Prostate gland (tissue), 2 donors: Measurements from ENCODE around the gene SH3PXD2B. TPM values are rescaled to one million over a fixed set of nuclear protein-coding genes. Genes with fewer than 3 reads are reported as not detected.
"Not testable (repeated sequence)": the region's sequence is repeated elsewhere in the genome, so short reads cannot be mapped to it uniquely, and the experiment has no call there.

ENCODE experiments used
- DNase-seq: peaks from one replicate; pipeline ENCODE4 v3.0.0-alpha.2; 2019; ENCODE audit warnings: low spot score
- H3K27ac ChIP-seq, 2 donors: fragments of 200-600 bp; sonication (generic); 2 replicates each; pipeline ENCODE4 v1.5.1; 2017 to 2019
- H3K27me3 ChIP-seq: fragments of 200-600 bp; sonication (generic); replicated peaks from 2 replicates; pipeline ENCODE4 v1.5.1; 2019; ENCODE audit not compliant: insufficient read depth
- H3K36me3 ChIP-seq, 2 donors: fragments of 200-600 bp; sonication (generic); 1 replicate in 1 of 2; 2 replicates in 1 of 2; pipeline versions ENCODE4 v1.5.1 to v1.8.1; 2017 to 2019
- H3K4me1 ChIP-seq: fragments of 200-600 bp; sonication (generic); replicated peaks from 2 replicates; pipeline ENCODE4 v1.5.1; 2019
- H3K4me3 ChIP-seq, 2 donors: fragments of 200-600 bp; sonication (generic); 2 replicates each; pipeline ENCODE4 v1.5.1; 2017 to 2019
- H3K9me3 ChIP-seq: fragments of 200-600 bp; sonication (generic); 2 replicates; pipeline ENCODE4 v1.5.1; 2017
- POLR2A ChIP-seq: fragments of 450-650 bp; IDR thresholded peaks from one replicate; pipeline ENCODE4 v1.6.1; 2016; ENCODE audit warnings: antibody characterized with exemption, mild to moderate bottlenecking
- POLR2AphosphoS5 ChIP-seq: sonication (generic); formaldehyde crosslinking; IDR thresholded peaks from one replicate; pipeline ENCODE4 v1.6.1; 2017; ENCODE audit warnings: antibody characterized with exemption
- WGBS: methylation state at CpG from one replicate; pipeline ENCODE4 v1.1.5; 2018; 5-methylcytosine and 5-hydroxymethylcytosine counted together
- intact Hi-C: fragments of 100-400 bp; cut with DNase I; formaldehyde crosslinking; loops from one replicate; pipeline ENCODE4 v1.14.2; 2022
- total RNA-seq, 2 donors: library from RNA; depleted of rRNA; stranded (reverse); fragments of >200 nt; gene quantifications; one replicate each; pipeline ENCODE4 v1.1.0, GENCODE V29; 2016
- TF ChIP-seq, protein P1 (sequence below), 4 experiments: fragments of 200-600 bp in 2 of 4; fragments of 450-650 bp in 2 of 4; sonication (generic) in 2 of 4; IDR thresholded peaks; 1 replicate in 3 of 4; 2 replicates in 1 of 4; pipeline ENCODE4 v1.5.1; 2016 to 2019; ENCODE audit warnings: antibody characterized with exemption in 4 of 4, mild to moderate bottlenecking in 2 of 4, moderate library complexity in 2 of 4

Gene SH3PXD2B
- total RNA-seq, 2 donors from 2014 or later, result 15.8 to 38.0 TPM

- WGBS, result 82% methylated on average over 4 of the region's 4 CpGs
- no peak for DNase-seq
- Histone ChIP-seq H3K27me3 (no peaks in the 10 kb centered on the region), H3K27ac (no peak overlapping the region), H3K9me3 (no peaks in the 10 kb centered on the region), H3K4me3 (no peak overlapping the region), H3K4me1 (no peaks in the 10 kb centered on the region), H3K36me3 (peaks cover 0 to 8% of the 10 kb centered on the region in 2 donors)
- TF ChIP-seq POLR2AphosphoS5, result no peak
- TF ChIP-seq, protein P1, sequence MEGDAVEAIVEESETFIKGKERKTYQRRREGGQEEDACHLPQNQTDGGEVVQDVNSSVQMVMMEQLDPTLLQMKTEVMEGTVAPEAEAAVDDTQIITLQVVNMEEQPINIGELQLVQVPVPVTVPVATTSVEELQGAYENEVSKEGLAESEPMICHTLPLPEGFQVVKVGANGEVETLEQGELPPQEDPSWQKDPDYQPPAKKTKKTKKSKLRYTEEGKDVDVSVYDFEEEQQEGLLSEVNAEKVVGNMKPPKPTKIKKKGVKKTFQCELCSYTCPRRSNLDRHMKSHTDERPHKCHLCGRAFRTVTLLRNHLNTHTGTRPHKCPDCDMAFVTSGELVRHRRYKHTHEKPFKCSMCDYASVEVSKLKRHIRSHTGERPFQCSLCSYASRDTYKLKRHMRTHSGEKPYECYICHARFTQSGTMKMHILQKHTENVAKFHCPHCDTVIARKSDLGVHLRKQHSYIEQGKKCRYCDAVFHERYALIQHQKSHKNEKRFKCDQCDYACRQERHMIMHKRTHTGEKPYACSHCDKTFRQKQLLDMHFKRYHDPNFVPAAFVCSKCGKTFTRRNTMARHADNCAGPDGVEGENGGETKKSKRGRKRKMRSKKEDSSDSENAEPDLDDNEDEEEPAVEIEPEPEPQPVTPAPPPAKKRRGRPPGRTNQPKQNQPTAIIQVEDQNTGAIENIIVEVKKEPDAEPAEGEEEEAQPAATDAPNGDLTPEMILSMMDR (IDR thresholded peaks at IDR 0.05), result no peak
- no peak for TF ChIP-seq POLR2A
- intact Hi-C loops, result no loop called here
These were observed 98.3 kb downstream of the SH3PXD2B start for GRCh38 chr5:172356047-172356446.

GRCh38 chr5:172353846-172354245 lies 100.5 kb downstream of the SH3PXD2B start:
- H3K27ac ChIP-seq, result no peak overlapping the region
- H3K4me3 ChIP-seq, result no peak overlapping the region
- no peaks in the 10 kb centered on the region for H3K27me3 ChIP-seq
- H3K4me1 ChIP-seq, result no peaks in the 10 kb centered on the region
- intact Hi-C loops, result no loop called here
- no peak for TF ChIP-seq POLR2AphosphoS5
- no peak for TF ChIP-seq POLR2A
- TF ChIP-seq, protein P1 (IDR thresholded peaks at IDR 0.05), result no peak
- no peaks in the 10 kb centered on the region for H3K9me3 ChIP-seq
- 90% methylated on average over 10 of the region's 10 CpGs for WGBS
- DNase-seq, result no peak
- peaks cover 0 to 8% of the 10 kb centered on the region in 2 donors for H3K36me3 ChIP-seq

DNA sequence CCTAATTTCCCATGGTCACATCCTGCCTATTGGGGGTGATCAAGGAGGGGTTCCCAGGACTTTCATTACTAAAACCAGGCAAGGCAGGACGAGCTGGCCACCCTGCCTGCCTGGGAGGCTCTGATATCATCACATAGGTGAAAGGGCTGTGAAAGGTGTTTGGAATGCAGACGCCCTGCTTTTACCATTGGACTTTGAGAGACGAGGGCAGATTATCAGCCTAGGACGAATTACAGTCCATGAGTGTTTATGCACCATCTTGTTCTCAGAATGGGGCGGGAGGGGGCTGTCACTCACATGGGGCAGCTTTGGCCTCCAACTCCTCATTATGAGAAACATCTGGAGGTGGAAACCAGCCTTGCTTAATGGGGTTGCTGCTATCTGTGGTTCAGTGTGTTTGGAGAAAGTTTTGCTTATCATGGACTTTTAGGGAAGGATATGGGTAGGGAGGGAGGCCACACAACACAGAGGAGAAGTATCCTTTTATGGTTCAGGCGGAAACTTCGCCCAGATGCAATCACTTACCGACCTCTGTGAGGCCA lies 101.0 kb downstream of the SH3PXD2B start:
- Histone ChIP-seq H3K4me1 (no peaks in the 10 kb centered on the region), H3K36me3 (peaks cover 0 to 8% of the 10 kb centered on the region in 2 donors)

DNA sequence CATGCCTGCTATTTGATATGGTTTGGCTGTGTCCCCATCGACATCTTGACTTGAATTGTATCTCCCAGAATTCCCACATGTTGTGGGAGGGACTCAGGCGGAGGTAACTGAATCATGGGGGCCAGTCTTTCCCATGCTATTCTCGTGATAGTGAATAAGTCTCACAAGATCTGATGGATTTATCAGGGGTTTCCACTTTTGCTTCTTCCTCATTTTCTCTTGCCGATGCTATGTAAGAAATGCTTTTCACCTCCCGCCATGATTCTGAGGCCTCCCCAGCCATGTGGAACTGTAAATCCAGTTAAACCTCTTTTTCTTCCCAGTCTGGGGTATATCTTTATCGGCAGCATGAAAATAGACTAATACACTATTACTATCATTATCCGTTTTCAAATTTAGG lies 101.8 kb downstream of the SH3PXD2B start:
- H3K27ac ChIP-seq, H3K27me3 ChIP-seq, H3K4me1 ChIP-seq, DNase-seq, H3K36me3 ChIP-seq, intact Hi-C loops, H3K9me3 ChIP-seq, H3K4me3 ChIP-seq: not testable (repeated sequence)
- 94% methylated on average over 7 of the region's 7 CpGs for WGBS

More for the DNA sequence above, 101.0 kb downstream of the SH3PXD2B start:
- no peak overlapping the region for H3K4me3 ChIP-seq
- intact Hi-C loops, result no loop called here
- no peak for DNase-seq
- H3K27me3 ChIP-seq, result no peaks in the 10 kb centered on the region
- H3K27ac ChIP-seq, result no peak overlapping the region
- WGBS, result 86% methylated on average over 8 of the region's 8 CpGs
- TF ChIP-seq, protein P1 (IDR thresholded peaks at IDR 0.05), result no peak
- TF ChIP-seq POLR2A, result no peak
- no peak for TF ChIP-seq POLR2AphosphoS5
- no peaks in the 10 kb centered on the region for H3K9me3 ChIP-seq

DNA sequence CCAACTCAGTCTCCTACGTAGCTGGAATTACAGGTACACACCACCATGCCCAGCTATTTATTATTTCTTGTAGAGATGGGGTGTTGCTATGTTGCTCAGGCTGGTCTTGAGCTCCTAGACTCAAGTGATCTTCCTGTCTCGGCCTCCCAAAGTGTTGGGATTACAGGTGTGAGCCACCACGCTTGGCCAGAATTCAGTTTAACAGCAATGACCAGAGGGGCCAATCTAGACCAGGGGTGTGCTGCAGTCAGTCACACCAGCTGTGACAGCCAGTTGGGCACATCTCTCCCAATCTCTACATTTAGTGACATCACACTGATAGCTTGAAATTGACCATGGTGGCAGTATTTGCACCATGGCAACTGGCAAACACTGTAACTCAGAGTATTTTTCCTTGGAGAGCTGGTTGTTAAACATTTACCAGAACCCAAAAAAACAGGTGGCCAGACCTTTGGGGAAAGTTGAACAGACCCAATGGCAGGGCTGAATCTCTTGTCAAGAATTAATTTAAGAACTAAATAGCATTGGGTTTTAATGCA lies 103.0 kb downstream of the SH3PXD2B start:
- intact Hi-C loops, result no loop called here
- TF ChIP-seq POLR2A (no peak), POLR2AphosphoS5 (no peak)
- TF ChIP-seq, protein P1 (IDR thresholded peaks at IDR 0.05), result no peak
- no peaks in the 10 kb centered on the region for H3K4me1 ChIP-seq
- DNase-seq, result no peak
- no peaks in the 10 kb centered on the region for H3K27me3 ChIP-seq
- no peaks in the 10 kb centered on the region for H3K9me3 ChIP-seq
- no peak overlapping the region for H3K27ac ChIP-seq
- no peak overlapping the region for H3K4me3 ChIP-seq
- WGBS, result 95% methylated on average over 3 of the region's 3 CpGs
- peaks cover 0 to 4% of the 10 kb centered on the region in 2 donors for H3K36me3 ChIP-seq
